Mammary epithelial cell (primary cell): ENCODE results near the gene KDELR1.

ENCODE experiments used
- EZH2 ChIP-seq: IDR thresholded peaks from 2 replicates; pipeline ENCODE4 v1.6.1; 2012; ENCODE audit warnings: low read length, inconsistent platforms, borderline replicate concordance
- TF ChIP-seq, protein P1 (sequence below), 2 donors: IDR thresholded peaks in 1 of 2; conservative IDR thresholded peaks in 1 of 2; 2 replicates each; pipeline ENCODE4 v1.5.1; 2011 to 2012; ENCODE audit warnings: inconsistent platforms in 2 of 2, low read length in 2 of 2, mild to moderate bottlenecking in 2 of 2, control low read depth in 1 of 2, low read depth in 1 of 2; ENCODE audit not compliant: insufficient read depth in 1 of 2; ENCODE audit errors: extremely low read depth in 1 of 2

DNA sequence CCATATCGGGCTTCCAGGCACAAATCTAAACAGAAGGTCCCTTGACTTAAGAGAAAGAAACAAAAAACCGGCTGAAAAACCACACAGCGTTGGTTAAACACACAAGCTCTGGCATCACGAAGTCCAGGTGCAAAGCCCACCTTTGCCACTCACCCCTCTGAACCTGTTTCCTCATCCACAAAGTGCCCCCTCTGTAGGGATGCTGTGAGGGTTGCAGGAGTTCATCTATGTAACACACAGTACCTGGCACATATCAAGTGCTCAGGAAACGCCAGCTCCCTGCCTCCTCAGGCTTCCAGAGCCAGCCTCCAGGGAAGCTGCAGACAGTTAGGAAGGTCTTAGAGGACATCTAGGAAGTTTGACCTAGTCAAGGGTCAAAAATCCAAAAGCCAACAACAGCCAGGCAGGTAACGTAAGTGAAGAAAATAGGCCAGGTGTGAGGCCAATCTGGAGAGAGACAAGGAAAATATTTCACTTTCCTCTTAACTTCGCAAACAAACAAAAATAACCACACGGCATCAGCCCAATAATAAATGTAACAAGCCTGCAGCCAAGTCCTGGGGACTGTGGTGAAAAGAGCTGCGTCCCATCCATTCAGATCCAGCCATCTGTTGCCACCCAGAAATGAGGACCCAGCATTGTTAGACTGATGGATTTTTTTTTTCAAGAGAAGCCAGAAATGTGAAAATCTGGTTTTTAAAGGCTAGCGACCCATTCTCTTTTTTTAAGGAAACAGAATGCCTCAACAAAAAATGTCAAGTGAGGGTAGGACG, 10.0 kb downstream of the KDELR1 start:
- TF ChIP-seq, protein P1, sequence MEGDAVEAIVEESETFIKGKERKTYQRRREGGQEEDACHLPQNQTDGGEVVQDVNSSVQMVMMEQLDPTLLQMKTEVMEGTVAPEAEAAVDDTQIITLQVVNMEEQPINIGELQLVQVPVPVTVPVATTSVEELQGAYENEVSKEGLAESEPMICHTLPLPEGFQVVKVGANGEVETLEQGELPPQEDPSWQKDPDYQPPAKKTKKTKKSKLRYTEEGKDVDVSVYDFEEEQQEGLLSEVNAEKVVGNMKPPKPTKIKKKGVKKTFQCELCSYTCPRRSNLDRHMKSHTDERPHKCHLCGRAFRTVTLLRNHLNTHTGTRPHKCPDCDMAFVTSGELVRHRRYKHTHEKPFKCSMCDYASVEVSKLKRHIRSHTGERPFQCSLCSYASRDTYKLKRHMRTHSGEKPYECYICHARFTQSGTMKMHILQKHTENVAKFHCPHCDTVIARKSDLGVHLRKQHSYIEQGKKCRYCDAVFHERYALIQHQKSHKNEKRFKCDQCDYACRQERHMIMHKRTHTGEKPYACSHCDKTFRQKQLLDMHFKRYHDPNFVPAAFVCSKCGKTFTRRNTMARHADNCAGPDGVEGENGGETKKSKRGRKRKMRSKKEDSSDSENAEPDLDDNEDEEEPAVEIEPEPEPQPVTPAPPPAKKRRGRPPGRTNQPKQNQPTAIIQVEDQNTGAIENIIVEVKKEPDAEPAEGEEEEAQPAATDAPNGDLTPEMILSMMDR (conservative IDR thresholded peaks at IDR 0.05 in 1 of 2, IDR thresholded peaks at IDR 0.05 in 1 of 2; ENCODE audit: extremely low read depth in 1 of 2, insufficient read depth in 1 of 2, low read depth in 1 of 2, low read length in 2 of 2) = no peak
- no peak for TF ChIP-seq EZH2
